Spleen (tissue), 7 donors: ENCODE results near the gene ACTN1.

Source experiments
- CTCF ChIP-seq, 11 experiments: fragments of 200-600 bp in 7 of 11; fragments of 450-650 bp in 4 of 11; sonication (generic) in 4 of 11; IDR thresholded peaks in 8 of 11; conservative IDR thresholded peaks in 3 of 11; 1 replicate in 7 of 11; 2 replicates in 4 of 11; pipeline versions ENCODE4 v1.4.0 to v1.8.0; 2016 to 2021; ENCODE audit warnings: antibody characterized with exemption in 11 of 11, inconsistent platforms in 4 of 11, mild to moderate bottlenecking in 1 of 11
- POLR2AphosphoS5 ChIP-seq, 3 donors: sonication (generic); formaldehyde crosslinking; IDR thresholded peaks; one replicate each; pipeline ENCODE4 v1.5.1; 2017; ENCODE audit warnings: antibody characterized with exemption in 3 of 3
- donor health status: DM: no; HTN: no; CAD: no; lungs with moderate emphysema.
- donor health status: DM: no; HTN: no; CAD: no.
- donor health status: DM: no; HTN: no; CAD: no.

- TF ChIP-seq CTCF (IDR thresholded peaks at IDR 0.05 in 8 of 11, conservative IDR thresholded peaks at IDR 0.05 in 3 of 11) (no peak), POLR2AphosphoS5 (IDR thresholded peaks at IDR 0.05) (no peak)
These were observed 32.6 kb downstream of the ACTN1 start for GRCh38 chr14:68946489-68946822.
